ENCODE results near the gene PEAK3.

Gene PEAK3

DNA sequence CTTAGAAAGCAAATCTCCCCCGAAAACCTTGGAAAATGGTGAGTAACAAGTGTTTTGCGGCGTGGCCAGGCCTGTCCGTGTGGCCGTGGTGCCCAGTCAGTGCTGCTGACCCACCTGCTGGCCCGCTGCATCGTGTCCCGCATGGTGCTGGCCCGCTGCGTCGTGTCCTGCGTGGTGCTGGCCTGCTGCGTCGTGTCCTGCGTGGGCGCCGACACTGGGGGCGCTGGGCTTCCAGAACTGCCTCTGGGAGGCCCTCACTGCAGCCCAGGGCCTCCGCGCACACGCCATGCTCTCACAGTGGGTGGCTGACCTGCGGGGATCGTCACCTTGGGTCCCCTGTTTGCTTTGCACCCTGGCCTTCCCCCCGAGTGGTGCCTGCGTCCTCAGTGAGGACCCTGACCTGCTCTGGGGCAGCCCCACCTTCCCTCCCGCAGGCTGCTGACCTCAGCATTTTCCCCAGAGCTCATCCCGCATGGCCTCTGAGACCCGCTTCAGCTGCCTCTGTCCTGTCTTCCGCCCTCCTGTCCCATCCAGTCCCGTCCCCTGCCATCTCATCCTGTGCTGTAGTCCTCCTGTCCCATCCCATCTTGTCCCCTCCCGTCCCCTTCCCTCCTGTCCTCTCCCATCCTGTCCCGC lies 56.4 kb downstream of the PEAK3 start:
- TF ChIP-seq, protein P1, sequence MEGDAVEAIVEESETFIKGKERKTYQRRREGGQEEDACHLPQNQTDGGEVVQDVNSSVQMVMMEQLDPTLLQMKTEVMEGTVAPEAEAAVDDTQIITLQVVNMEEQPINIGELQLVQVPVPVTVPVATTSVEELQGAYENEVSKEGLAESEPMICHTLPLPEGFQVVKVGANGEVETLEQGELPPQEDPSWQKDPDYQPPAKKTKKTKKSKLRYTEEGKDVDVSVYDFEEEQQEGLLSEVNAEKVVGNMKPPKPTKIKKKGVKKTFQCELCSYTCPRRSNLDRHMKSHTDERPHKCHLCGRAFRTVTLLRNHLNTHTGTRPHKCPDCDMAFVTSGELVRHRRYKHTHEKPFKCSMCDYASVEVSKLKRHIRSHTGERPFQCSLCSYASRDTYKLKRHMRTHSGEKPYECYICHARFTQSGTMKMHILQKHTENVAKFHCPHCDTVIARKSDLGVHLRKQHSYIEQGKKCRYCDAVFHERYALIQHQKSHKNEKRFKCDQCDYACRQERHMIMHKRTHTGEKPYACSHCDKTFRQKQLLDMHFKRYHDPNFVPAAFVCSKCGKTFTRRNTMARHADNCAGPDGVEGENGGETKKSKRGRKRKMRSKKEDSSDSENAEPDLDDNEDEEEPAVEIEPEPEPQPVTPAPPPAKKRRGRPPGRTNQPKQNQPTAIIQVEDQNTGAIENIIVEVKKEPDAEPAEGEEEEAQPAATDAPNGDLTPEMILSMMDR (IDR thresholded peaks at IDR 0.05; ENCODE audit: control insufficient read depth, extremely low read depth, insufficient read depth), result no peak
- H3K4me3 ChIP-seq (ENCODE audit: low read depth, low read length), result no peak overlapping the region
- DNase-seq (ENCODE audit: low read depth), result no peak

DNA sequence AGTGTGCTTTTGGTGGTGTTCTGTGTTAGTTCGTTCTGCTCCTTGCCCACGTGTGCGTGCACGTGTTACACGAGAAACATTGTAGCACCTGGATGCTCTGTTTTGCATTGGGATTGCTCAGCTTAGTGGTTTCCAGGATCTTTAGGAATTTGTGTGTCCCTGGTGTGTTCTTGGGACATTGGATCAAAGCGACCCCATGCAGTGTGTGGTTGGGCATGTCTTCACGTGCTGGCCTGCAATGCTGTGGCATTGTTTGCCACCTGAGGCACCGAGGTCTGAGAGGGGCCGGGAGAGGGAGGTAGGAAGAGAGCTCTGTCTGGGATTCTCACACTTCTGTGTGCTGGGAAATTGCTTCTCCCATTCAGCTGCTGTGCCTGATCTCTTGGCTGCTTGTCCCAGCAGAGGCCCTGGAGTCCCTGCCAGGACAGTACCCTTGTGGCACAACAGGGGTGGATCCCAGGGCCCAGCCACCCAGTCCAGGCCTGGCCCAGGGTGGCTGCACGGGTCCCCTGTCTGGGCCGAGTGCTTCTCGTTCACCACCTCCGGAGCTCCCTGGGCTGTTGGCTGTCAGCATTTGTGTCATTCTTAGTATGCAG lies 57.1 kb downstream of the PEAK3 start:
- H3K4me3 ChIP-seq (ENCODE audit: low read depth, low read length), result no peak overlapping the region
- no peak for DNase-seq (ENCODE audit: low read depth)
- TF ChIP-seq, protein P1 (IDR thresholded peaks at IDR 0.05; ENCODE audit: control insufficient read depth, extremely low read depth, insufficient read depth), result no peak

Measured in LNCaP clone FGC (cell line).